B cell (primary cell): ENCODE measurements around the gene CFAP77. TPM values are rescaled to one million over a fixed set of nuclear protein-coding genes. Genes with fewer than 3 reads are reported as not detected.

Source experiments
- ATAC-seq: fragments of 200-7000 bp; cut with Tn5 transposase; one replicate; pipeline ENCODE4 v1.10.0; 2021; ENCODE audit warnings: low read depth, mild to moderate bottlenecking, moderate number of reproducible peaks, moderate library complexity
- CTCF ChIA-PET: fragments of 350-600 bp; sonication (Branson Sonifier 250); formaldehyde crosslinking; loops from one replicate; lab custom pipeline; 2021; ENCODE audit warnings: antibody characterized with exemption, inconsistent platforms; lab: Charles Lee
- POLR2A ChIA-PET: fragments of 350-600 bp; sonication (Branson Sonifier 250); formaldehyde crosslinking; loops from one replicate; lab custom pipeline; 2021; ENCODE audit warnings: antibody characterized with exemption; lab: Charles Lee
- DNase-seq: peaks from one replicate; pipeline ENCODE4 v3.0.0; 2013
- H2AFZ ChIP-seq: 2 replicates; pipeline ENCODE4 v1.6.1; 2012; ENCODE audit warnings: mild to moderate bottlenecking, low read depth, low read length; ENCODE audit not compliant: insufficient read depth, poor library complexity, severe bottlenecking
- H3K27ac ChIP-seq, 2 donors: 1 replicate in 1 of 2; 2 replicates in 1 of 2; pipeline ENCODE4 v1.5.1; 2012 to 2013; ENCODE audit warnings: low read length in 2 of 2, mild to moderate bottlenecking in 2 of 2, moderate library complexity in 1 of 2
- H3K27me3 ChIP-seq, 4 experiments: fragments of 200-600 bp in 1 of 4; sonication (generic) in 1 of 4; replicated peaks in 1 of 4; 1 replicate in 2 of 4; 2 replicates in 2 of 4; pipeline versions ENCODE4 v1.6.1 to v1.7.0; 2013 to 2016; ENCODE audit warnings: low read length in 3 of 4, mild to moderate bottlenecking in 2 of 4, mixed read lengths in 1 of 4, moderate library complexity in 1 of 4; ENCODE audit not compliant: insufficient read depth in 4 of 4, control insufficient read depth in 3 of 4; ENCODE audit errors: control extremely low read depth in 1 of 4
- H3K36me3 ChIP-seq, 2 experiments: replicated peaks in 1 of 2; 1 replicate in 1 of 2; 2 replicates in 1 of 2; pipeline versions ENCODE4 v1.6.1 to v1.7.1; 2013; ENCODE audit warnings: low read length in 1 of 2; ENCODE audit not compliant: insufficient read depth in 2 of 2, control insufficient read depth in 1 of 2; ENCODE audit errors: control extremely low read depth in 1 of 2, extremely low read depth in 1 of 2
- H3K4me1 ChIP-seq, 2 donors: fragments of 200-600 bp in 1 of 2; sonication (generic) in 1 of 2; 1 replicate in 1 of 2; 2 replicates in 1 of 2; pipeline versions ENCODE4 v1.5.1 to v1.6.1; 2013 to 2017; ENCODE audit warnings: low read length in 2 of 2; ENCODE audit not compliant: control insufficient read depth in 2 of 2, insufficient read depth in 2 of 2
- H3K4me2 ChIP-seq: replicated peaks from 2 replicates; pipeline ENCODE3; 2012; ENCODE audit warnings: mild to moderate bottlenecking, low read depth, low read length; ENCODE audit not compliant: poor library complexity, severe bottlenecking
- H3K4me3 ChIP-seq, 5 experiments: fragments of 200-600 bp in 1 of 5; sonication (generic) in 1 of 5; 1 replicate in 3 of 5; 2 replicates in 2 of 5; pipeline versions ENCODE4 v1.5.1 to v1.7.0; 2011 to 2016; ENCODE audit warnings: low read length in 4 of 5, mild to moderate bottlenecking in 4 of 5, low read depth in 2 of 5, control low read depth in 1 of 5, moderate library complexity in 1 of 5; ENCODE audit not compliant: insufficient read depth in 1 of 5; ENCODE audit errors: control extremely low read depth in 1 of 5, extremely low read depth in 1 of 5
- H3K79me2 ChIP-seq: fragments of 200-600 bp; sonication (generic); one replicate; pipeline ENCODE4 v1.6.0; 2016; ENCODE audit warnings: low read length; ENCODE audit not compliant: control insufficient read depth, insufficient read depth
- H3K9ac ChIP-seq: fragments of 200-600 bp; sonication (generic); 2 replicates; pipeline ENCODE4 v1.6.1; 2017; ENCODE audit warnings: mild to moderate bottlenecking, low read length, moderate library complexity
- H3K9me3 ChIP-seq, 3 donors: one replicate each; pipeline versions ENCODE4 v1.6.1 to v1.7.1; 2013; ENCODE audit warnings: low read length in 2 of 3; ENCODE audit not compliant: control insufficient read depth in 2 of 3, insufficient read depth in 1 of 3; ENCODE audit errors: control extremely low read depth in 1 of 3
- H4K20me1 ChIP-seq: 2 replicates; pipeline ENCODE4 v1.6.0; 2012; ENCODE audit warnings: mild to moderate bottlenecking, low read length; ENCODE audit not compliant: insufficient read depth, control insufficient read depth, poor library complexity, severe bottlenecking
- H3K27ac Mint-ChIP-seq: one replicate; pipeline ENCODE4 v1.8.0; 2021; ENCODE audit warnings: mixed read lengths
- H3K27me3 Mint-ChIP-seq: one replicate; pipeline ENCODE4 v1.8.0; 2021; ENCODE audit warnings: mixed read lengths
- H3K4me1 Mint-ChIP-seq: one replicate; pipeline ENCODE4 v1.8.0; 2021; ENCODE audit warnings: mixed read lengths
- H3K4me3 Mint-ChIP-seq: one replicate; pipeline ENCODE4 v1.8.0; 2021; ENCODE audit warnings: mixed read lengths
- H3K9me3 Mint-ChIP-seq: one replicate; pipeline ENCODE4 v1.8.0; 2022; ENCODE audit warnings: mixed read lengths; ENCODE audit not compliant: insufficient read depth
- EZH2 ChIP-seq: IDR thresholded peaks from 2 replicates; pipeline ENCODE4 v1.6.1; 2012; ENCODE audit warnings: borderline replicate concordance, low read depth, mild to moderate bottlenecking, moderate library complexity, low read length; ENCODE audit not compliant: insufficient read depth, poor library complexity, severe bottlenecking
- WGBS: methylation state at CpG from one replicate; pipeline ENCODE4 v1.1.5; 2013; ENCODE audit warnings: missing lambda C conversion rate; ENCODE audit not compliant: insufficient coverage; 5-methylcytosine and 5-hydroxymethylcytosine counted together
- intact Hi-C: fragments of 100-400 bp; cut with micrococcal nuclease; formaldehyde crosslinking; loops from one replicate; pipeline ENCODE4 v1.10.0; 2022
- polyA plus RNA-seq: library from polyadenylated mRNA; depleted of rRNA; stranded (reverse); fragments of >200 nt; gene quantifications from 2 replicates; pipeline ENCODE4 v1.2.3, GENCODE V29; 2012
- total RNA-seq, 2 donors: library from RNA; stranded (reverse); fragments of 120-200 nt in 1 of 2; gene quantifications; 1 replicate in 1 of 2; 2 replicates in 1 of 2; pipeline versions ENCODE4 v1.2.3 to v1.2.4, GENCODE V29; 2013 to 2022
- TF ChIP-seq, protein P1 (sequence below): fragments of 200-600 bp; IDR thresholded peaks from one replicate; pipeline ENCODE4 v1.8.0; 2022; ENCODE audit warnings: antibody characterized with exemption, mild to moderate bottlenecking

CFAP77 gene
- total and polyA plus RNA-seq, 2 donors (not counting 1 experiment from before 2014, with no cell fraction given), result not detected

DNA sequence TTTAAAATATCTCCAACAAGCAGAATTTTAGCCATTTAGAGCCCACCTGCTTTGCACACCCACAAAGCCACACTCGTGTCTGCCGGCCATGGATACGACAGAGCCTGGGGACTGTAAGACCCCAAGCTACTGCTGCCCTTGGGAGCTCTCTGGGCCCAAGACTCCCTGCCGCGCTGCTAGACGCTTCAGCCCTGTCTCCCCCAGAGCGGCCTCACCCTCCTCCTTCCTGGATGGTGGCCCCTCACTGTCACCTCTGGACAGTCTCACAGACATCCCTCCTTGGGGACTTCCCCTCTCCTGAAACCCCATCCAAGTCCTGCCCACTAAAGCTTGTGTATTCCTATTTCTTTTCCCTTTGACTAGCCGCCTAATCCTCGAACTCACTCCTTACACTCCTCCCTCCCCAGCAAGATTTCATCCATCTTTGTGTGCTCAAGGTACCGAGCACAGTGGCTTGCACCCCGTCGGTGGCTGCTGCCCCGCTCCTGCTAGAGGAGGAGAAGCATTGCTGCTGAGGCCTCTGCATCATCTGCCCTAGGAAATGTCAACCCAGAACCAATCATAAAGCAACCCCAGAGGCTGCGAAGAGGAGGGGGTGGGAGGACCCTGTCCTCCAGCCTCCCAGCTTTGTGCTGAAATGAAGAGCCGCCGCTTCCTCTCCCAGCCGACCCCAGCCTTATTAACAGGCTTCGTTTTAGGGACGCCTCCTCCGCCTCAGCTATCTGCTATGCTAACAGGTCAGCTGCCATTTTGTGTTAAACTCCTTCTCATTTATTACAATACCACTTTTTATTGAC is 71.2 kb downstream of the CFAP77 start:
- POLR2A ChIA-PET, result no interaction called here
- intact Hi-C loops, result no loop called here
- Histone ChIP-seq H3K27ac (no peak overlapping the region), H3K36me3 (no peaks in the 10 kb centered on the region), H3K27me3 (peaks cover 0 to 7% (median 4%) of the 10 kb centered on the region in 4 experiments), H3K9ac (no peak overlapping the region), H3K9me3 (no peaks in the 10 kb centered on the region), H4K20me1 (no peaks in the 10 kb centered on the region), H3K4me2 (no peak overlapping the region), H3K79me2 (no peaks in the 10 kb centered on the region), H2AFZ (no peak overlapping the region), H3K4me1 (no peaks in the 10 kb centered on the region), H3K4me3 (no peak overlapping the region)
- WGBS, result 85% methylated on average over 16 of the region's 20 CpGs
- Mint-ChIP-seq H3K9me3 (no peaks in the 10 kb centered on the region), H3K27me3 (peaks cover 24% of the 10 kb centered on the region), H3K4me3 (no peak overlapping the region), H3K4me1 (no peaks in the 10 kb centered on the region), H3K27ac (no peak overlapping the region)
- no peak for ATAC-seq
- TF ChIP-seq EZH2, result no peak
- TF ChIP-seq, protein P1, sequence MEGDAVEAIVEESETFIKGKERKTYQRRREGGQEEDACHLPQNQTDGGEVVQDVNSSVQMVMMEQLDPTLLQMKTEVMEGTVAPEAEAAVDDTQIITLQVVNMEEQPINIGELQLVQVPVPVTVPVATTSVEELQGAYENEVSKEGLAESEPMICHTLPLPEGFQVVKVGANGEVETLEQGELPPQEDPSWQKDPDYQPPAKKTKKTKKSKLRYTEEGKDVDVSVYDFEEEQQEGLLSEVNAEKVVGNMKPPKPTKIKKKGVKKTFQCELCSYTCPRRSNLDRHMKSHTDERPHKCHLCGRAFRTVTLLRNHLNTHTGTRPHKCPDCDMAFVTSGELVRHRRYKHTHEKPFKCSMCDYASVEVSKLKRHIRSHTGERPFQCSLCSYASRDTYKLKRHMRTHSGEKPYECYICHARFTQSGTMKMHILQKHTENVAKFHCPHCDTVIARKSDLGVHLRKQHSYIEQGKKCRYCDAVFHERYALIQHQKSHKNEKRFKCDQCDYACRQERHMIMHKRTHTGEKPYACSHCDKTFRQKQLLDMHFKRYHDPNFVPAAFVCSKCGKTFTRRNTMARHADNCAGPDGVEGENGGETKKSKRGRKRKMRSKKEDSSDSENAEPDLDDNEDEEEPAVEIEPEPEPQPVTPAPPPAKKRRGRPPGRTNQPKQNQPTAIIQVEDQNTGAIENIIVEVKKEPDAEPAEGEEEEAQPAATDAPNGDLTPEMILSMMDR, result no peak
- no peak for DNase-seq
- CTCF ChIA-PET, result no interaction called here

DNA sequence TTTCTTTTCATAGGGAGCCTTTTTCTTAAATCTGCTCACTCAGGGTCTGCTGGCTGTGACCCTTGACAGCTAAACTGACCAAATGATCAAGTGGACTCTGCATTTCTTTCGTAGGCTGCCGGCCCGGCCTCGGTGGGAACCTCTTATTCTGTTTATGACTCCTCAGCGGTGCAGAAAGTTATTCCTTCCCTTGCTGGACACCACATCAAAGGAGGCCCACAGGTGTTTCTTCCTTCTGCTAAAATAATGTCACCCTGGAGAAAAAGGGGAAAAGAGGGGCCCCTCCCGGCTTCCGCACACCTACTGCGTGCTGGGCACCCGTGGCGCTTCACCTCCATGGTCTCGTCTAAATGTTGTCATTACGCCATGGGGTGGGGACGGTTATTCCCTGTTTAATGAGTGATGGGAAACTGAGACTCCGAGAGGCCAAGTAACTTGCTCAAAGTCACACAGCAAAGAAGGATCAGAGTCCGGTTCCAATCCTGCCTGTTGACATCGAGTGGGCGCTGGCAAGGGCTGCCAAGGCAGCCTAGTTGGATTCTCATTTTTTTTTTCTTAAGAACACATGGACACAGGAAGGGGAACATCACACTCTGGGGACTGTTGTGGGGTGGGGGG is 72.3 kb downstream of the CFAP77 start:
- Histone ChIP-seq H4K20me1 (no peaks in the 10 kb centered on the region), H3K4me2 (no peak overlapping the region), H3K4me1 (peaks cover 0 to 6% of the 10 kb centered on the region in 2 donors), H3K27me3 (peaks cover 0 to 12% (median 9%) of the 10 kb centered on the region in 4 experiments), H3K36me3 (no peaks in the 10 kb centered on the region), H3K9me3 (peaks cover 0 to 4% (median 0%) of the 10 kb centered on the region in 3 donors), H2AFZ (no peak overlapping the region), H3K79me2 (no peaks in the 10 kb centered on the region), H3K27ac (no peak overlapping the region), H3K9ac (no peak overlapping the region), H3K4me3 (no peak overlapping the region)
- no peak overlapping the region for H3K27ac Mint-ChIP-seq
- peaks cover 26% of the 10 kb centered on the region for H3K27me3 Mint-ChIP-seq
- ChIA-PET POLR2A (no interaction called here), CTCF (no interaction called here)
- no peaks in the 10 kb centered on the region for H3K4me1 Mint-ChIP-seq
- ATAC-seq, result no peak
- no peak overlapping the region for H3K4me3 Mint-ChIP-seq
- WGBS, result 67% methylated on average over 12 of the region's 17 CpGs
- DNase-seq, result no peak
- intact Hi-C loops, result no loop called here
- no peaks in the 10 kb centered on the region for H3K9me3 Mint-ChIP-seq
- no peak for TF ChIP-seq EZH2
- TF ChIP-seq, protein P1, result no peak
